SIG-M5 treated with dmso at 0.1 percent for 504 hours (cell line): Measurements from ENCODE around the gene DGKG.

Source experiments
- DNase-seq: peaks from one replicate; lab custom pipeline; 2025; ENCODE audit not compliant: unreplicated experiment; lab: John Stamatoyannopoulos, UW

DGKG gene

GRCh38 chr3:186361762-186362536 is at the start of gene DGKG:
Gene DGKG (minus strand): TSS chr3:186362234. CDS start chr3:186320459, 41,775 bp downstream.
- peak; percentile 91 for DNase-seq

- no peak for DNase-seq
Observed at GRCh38 chr3:186411089-186411488, 49.1 kb upstream of the DGKG start.

DNA sequence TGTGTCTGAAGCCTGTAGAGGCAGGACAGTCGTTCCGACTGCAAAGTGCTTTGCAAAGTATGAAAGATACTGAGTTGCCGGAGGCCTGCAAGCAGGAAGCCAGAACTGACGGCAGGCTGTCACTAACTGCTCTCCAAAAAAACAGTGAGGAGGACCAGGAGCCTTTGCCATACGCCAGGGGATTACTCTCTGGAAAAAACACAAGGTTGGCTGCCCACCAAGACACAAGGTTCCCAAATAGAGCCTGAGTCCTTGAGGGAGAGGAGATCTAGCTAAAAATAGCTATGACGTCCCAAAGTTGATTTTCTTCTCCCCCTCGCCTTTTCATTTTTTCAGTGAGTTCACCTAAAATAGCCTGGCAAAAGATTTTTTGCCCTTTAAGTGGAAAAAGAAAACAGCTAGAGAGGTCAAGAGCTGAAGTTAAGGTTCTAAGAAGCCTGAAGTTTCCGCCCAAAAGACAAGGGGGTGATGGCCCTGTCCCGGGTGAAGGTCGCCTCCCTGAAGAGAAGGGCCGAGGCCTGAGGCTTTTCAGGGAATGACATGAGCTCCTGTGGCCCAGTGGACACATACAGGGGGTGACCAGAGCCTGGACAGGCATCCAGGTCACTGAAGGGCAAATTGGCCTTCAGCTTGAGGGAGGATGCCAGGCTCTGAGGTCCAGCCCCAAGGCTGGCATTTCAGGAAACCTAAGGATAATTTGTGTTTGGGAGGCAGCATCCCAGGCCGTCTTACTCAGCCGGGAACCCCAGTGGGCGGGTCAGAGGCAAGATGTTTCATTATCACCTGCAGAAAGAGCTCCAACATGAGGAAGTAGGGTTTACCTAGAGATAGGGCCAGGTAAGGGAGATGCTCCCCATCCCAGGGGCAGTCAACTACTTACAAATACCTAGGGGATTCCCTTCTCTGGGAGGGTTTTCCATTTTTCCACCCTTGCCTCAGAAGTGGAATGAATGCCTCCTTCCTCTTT is 44.9 kb upstream of the DGKG start:
- no peak for DNase-seq

GRCh38 chr3:186401556-186401955 is 39.5 kb upstream of the DGKG start:
- no peak for DNase-seq

DNA sequence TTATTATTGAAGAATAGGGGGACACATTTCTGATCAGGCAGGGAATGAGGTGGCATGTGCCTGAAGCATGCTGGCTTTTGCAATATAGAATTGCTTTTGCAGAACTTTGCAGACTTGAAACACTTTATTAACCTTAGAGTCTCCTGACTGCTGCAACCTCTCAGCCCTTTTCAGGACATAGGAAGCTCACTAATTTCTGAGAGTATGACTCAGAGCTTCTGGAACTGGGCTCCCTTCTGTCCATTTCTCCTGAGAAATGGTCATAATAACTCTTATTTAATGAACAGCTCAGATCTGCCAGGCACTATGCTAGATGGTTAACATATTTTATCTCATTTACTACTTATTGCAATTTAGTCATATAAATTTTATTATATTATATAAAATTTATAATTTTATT is 38.6 kb upstream of the DGKG start:
- DNase-seq: no peak

- no peak for DNase-seq
Observed at GRCh38 chr3:186400026-186400425, 38.0 kb upstream of the DGKG start.

GRCh38 chr3:186394566-186395217 is 32.7 kb upstream of the DGKG start:
- DNase-seq: no peak

GRCh38 chr3:186386883-186387560 is 25.0 kb upstream of the DGKG start:
- DNase-seq: no peak

DNA sequence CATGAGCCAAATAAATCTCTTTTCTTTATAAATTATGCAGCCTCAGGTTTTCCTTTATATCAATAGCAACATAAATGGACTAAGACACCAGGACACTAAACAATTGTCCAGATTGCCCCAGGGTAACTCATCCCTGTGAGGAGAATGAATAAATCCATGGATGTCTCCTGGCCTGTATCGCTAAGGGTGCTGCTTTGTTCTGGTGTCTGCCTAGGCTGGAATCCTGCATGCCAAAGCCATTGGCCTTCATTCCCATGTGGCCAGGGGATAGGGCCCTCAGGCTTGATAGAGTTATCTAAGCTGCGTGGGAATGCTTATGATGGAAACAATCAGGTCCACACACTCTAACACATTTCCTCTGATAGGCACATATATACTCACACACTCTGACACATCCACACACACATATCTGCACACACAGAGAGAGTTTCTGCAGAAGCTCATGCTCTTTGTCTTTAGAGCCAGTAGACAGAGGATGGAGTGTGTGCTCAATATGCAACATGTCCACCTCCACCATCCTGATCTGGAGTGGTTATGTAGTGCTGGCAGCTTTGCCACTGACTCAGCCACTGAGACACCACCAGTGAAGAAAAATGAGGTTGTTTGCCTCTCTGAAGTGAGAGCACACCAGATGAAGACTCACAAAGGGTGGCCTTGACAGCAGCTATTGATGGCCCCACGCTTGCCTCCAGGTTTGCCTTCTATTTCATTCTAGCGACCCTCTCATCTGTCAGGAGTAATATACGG is 24.0 kb upstream of the DGKG start:
- DNase-seq: no peak

DNA sequence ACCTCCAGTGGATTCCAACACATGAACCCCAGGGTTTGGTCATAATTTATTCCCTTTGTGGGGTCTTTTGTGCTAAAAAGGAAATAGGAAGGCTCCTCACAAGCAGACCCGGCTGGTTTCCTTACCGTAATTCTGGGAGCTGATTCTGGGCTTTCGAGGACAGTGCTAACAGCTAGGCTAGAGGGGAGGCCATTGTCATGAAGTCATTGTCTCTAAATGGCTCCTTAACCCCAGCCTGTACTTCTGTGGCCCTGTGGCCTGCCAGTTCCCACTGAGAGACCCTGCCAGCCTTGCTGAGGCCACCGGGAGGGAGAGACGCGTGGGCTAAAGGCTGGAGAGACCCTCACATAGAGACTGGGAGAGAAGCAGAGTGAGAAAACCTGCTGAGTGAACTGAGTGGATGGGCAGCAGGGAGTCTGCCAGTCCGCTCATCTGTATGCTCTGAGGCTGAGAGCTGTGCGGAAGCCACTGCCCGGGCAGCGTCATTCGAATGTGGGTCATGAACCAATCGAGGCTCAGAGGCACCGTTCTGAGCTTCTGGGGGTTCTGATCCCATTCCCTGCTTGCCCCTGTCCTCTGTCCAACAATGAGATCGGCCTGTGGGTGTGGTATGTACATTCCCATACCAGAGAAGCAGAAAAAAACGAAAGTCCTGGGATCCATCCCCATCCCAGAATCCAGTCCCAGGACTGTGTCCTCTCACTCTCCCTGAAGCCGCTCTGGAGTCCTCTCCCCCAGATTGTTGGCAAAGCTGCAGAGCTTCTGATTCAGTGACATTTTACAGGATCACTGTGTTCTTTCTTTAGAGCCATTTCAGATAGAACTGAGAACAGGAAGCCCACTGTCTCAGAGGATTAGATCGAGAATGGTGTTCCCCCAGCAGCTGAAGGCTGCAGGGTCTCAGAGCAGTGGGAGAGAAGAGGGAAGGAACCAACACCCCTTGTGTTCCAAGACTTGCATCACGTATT is 21.3 kb upstream of the DGKG start:
- DNase-seq: no peak

DNA sequence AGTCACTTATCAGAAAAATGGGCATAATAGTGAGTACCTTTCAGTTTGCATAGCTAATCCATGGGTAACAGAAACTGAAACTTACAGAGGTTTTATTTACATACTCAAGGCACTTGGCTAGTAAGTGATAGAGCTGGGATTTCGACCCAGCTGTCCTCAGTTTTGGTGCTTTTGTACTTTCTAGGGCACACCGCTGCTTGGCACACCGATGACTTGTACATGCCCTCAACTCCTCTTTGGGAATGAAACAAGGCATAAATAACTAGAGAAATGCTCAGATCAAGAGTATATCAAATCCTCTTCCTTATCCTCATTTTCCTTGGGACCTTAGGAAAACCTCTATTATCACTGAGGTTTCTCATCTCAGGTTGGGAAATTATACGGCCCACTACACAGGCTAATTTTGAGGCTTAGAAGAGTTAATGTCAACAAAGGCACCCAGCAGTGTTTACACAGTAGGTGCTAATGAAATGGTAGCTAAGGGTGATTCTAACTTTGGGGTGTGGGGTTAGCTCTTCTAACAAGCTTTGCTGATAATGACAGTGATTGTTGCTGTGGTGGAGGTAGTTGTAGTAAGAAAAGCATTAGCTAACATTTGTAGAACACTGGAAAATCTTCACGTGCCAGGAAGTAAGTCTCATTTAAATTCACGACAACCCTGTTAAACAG is 20.3 kb upstream of the DGKG start:
- DNase-seq: no peak

DNA sequence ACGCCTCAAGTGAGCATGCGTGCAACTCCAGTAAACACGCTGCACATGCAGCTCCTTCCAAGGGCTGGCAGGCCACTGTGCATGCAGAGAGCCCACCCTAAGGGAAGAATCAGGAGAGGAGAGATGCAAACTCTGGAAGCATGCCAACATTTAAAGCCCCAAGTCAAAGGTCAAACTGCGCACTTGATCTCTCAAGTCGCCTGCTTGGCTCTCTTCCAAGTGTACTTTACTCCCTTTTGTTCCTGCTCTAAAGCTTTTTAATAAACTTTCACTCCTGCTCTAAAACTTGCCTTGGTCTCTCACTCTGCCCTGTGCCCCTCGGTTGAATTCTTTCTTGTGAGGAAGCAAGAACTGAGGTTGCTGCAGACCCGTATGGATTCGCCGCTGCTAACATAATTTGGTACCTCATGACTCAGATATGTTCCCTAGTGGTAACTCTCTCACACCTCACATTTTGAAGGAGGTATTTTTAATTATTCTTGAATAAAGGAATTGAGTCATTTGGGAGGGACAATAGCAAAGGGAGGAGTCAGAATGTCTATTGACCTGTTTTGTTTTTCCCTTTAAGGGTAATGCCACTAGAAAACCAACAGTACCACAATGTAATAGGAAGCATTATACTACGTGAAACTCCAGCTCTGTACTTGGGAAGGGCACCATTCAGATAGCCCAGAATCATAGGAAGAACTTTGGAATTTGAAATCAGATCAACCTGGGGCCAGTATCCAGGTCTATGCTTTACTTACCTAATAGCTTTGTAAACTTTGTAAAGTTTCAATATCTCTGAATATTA is 19.6 kb upstream of the DGKG start:
- DNase-seq: no peak

DNA sequence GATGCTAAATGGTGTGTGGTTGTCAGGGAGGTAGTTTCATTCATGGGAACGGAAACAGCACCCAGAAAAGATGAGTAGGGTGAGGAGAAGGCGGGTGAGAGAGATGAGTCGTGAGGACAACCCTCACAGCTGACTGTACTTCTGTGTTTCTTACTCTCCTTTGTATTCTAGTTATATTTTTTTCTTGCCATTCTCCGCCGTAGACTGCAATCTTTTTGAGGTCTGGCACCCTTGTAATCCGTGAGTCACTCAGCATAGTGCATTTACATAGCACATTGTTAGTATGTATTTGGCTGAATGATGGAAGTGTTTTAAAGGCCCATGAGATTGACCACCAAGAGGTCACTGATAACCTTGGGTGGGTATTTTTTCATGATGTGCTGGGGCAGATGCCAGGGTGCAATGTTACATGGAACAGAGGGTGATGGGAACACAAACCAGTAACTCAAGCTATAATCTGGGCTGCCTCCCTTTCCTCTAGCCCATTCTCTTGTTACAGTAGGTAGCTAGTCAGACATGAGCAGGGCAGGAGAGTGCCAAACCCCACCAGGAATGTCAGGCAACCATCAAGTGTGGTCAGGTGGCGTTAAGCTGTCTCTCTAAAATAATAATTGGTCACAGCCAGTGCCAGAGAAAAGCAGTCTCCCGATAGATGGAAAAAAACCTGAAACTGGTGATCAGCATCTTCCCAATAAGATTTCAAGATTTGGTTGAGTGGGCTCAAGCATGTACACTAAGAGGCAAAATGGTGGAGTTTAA is 18.8 kb upstream of the DGKG start:
- DNase-seq: peak; percentile 7

GRCh38 chr3:186375443-186375842 is 13.4 kb upstream of the DGKG start:
- DNase-seq: no peak

- DNase-seq: peak; percentile 71
Observed at GRCh38 chr3:186374376-186374775, 12.3 kb upstream of the DGKG start.

DNA sequence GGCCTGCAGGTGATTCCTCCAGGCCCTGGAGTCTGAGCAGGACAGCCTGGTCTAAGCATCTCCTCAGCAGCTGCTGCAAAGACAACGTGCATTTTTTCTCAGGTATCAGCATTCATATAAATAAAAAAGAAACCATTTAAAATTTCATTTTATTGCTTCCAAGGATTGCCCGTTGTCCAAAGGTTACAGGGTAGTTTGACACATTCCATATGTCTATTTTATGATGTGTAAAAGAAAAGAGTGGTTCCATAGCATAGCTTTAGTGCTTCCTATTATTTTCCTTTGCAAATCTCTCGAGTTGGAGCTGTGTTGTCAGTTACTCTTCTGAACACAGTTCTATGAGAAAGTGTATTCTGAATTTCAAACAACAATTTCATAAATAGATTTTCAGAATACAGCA is 7.2 kb upstream of the DGKG start:
- DNase-seq: no peak

GRCh38 chr3:186368717-186369116 is 6.7 kb upstream of the DGKG start:
- no peak for DNase-seq
